Kidney capillary endothelial cell (primary cell): Measurements from ENCODE around the gene HIVEP3.

Source experiments
- DNase-seq: peaks from one replicate; pipeline ENCODE4 v3.0.0-alpha.2; 2018; ENCODE audit warnings: low spot score

The HIVEP3 gene

DNA sequence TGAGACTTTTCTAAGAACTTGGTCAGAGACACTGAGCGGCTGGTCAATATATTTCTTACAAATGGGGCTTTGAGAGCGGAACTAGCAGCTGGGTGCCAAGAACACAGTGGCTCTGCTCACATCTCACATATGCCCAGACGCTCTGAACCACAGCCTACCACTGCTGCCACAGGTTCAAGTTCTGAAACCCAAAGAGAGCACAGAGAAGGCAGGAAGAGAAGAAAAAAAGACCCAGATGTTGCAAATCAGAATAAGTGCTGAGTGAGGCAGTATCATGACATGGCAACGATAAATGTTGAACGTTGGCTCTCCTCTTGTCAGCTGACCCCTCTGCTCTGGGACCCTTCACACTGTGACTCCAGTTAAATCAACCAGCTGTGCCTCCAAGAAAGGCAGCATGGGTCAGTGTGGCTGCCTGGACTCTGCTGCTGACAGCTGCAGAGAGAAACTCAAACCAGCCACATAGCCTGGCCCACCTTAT is 26.4 kb downstream of the HIVEP3 start:
- no peak for DNase-seq

DNA sequence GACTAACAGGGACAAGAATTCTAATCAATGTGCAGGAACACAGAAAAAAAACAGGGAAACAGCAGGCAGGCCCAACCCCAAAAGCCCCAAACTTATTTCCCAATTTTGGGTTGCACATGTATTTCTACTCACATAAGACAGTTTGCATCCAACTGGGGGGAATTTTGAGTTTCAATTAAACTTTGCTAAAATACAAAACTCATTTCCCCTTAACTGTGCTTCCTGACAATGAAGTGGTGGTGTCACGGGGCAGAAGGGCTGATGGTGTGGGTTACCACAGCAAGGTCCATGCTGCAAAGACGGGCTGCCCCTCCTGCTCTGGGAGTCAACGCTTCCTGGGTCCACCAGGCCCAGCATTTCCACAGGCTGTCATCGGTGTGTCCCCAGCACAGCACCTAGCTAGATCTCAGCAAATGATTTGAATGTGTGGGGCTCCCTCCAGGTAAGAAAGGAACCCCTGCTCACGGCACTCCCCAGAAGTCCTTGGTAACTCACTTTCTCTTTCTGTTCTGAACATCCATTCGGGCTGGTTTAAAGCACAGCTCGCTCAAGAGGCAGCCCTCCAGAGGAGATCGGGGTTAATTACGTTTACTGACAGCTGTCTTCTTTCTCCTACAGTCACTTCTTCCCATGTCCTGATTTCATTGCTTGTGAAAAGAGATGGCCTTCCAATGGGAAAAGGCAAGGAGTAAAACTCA is 27.4 kb downstream of the HIVEP3 start:
- DNase-seq = no peak

DNA sequence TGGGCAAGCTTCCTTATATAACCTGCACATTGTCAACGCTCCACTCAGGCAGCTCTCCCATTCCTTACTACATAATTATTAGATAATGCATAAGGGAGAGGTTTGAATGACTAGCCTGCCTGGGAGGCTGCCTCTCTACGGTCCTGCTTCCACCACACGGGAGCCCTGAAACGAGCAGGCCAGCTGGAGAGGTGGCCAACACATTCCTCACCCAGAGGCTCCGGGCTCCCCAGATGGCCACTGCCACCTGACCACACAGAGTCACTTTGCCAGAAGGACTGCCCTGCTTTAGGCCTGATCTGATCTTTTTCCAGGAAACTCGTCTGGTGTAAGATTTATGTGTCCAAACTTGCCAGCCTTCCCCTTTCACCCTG is 27.9 kb downstream of the HIVEP3 start:
- DNase-seq = no peak

DNA sequence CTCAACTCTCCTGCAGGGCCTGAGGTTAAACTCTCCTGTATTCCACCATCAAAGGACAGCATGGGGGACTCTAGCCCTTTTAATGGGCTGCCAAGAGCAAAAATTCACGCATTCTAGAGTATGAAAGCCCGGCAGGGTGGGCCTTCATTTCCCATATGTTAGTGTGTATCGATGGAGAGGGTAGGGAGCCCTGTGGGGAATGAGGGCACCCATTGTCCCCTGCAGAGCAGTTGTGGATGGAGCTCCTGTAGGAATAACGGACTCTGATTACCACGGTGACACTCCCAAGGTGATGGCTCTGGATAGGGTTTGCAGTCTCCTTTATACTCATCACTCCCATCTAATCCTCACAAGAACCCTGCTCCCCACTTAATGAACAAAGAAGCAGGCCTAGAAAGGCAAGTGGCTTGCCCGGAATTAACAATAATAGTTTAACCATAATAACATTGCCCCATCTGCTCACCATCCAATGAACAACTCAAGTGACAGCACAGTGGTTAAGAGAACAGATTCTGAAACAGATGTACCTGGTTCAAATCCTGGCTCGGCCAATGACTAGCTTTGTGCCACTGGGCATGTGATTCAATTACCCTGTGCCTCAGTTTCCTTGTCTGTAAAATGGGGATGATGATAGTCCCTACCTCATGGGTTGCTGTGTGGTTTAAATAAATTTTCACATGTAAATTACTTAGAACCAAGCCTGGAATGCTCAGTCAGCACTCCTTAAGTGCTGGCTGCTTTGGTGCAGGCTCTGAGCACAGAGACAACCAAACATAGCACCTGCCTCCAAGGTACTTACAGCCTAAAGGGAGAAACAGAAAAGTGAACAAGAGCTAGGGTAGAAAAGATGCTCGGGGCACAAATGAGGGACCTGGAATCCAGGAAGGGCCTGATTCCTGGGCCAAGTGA is 29.0 kb downstream of the HIVEP3 start:
- DNase-seq = no peak

DNA sequence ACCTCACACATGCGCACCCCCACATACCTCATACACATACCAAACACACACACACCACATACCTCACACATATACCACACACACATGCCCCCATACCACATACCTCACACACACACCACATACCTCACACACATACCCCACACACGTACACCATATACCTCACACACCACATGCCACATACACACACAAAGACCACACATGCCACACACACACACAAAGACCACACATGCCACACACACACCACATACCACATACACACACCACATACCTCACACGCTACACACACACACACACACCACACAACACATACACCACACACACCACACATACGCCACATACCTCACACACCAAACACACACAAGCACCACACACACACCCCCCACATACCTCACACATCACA is 30.0 kb downstream of the HIVEP3 start:
- no peak for DNase-seq

DNA sequence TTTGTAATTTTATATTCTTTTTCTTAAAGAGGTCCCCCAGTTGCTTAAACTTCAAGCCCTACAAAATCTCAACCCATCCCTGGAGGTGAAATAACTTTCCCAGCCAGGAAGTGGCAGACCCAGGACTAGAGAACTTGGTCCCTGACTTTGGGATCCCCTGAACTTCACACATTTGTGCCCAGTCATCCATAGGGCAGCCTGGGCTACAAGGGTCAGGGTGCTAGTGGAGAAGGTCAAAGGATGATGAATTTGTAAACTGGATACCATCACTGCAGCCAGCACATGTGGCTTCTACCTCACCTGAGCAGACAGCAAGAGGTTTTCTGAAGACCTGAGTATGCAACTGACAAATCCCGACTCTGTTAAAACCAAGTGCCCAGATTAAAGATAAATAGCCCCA is 31.4 kb downstream of the HIVEP3 start:
- no peak for DNase-seq

DNA sequence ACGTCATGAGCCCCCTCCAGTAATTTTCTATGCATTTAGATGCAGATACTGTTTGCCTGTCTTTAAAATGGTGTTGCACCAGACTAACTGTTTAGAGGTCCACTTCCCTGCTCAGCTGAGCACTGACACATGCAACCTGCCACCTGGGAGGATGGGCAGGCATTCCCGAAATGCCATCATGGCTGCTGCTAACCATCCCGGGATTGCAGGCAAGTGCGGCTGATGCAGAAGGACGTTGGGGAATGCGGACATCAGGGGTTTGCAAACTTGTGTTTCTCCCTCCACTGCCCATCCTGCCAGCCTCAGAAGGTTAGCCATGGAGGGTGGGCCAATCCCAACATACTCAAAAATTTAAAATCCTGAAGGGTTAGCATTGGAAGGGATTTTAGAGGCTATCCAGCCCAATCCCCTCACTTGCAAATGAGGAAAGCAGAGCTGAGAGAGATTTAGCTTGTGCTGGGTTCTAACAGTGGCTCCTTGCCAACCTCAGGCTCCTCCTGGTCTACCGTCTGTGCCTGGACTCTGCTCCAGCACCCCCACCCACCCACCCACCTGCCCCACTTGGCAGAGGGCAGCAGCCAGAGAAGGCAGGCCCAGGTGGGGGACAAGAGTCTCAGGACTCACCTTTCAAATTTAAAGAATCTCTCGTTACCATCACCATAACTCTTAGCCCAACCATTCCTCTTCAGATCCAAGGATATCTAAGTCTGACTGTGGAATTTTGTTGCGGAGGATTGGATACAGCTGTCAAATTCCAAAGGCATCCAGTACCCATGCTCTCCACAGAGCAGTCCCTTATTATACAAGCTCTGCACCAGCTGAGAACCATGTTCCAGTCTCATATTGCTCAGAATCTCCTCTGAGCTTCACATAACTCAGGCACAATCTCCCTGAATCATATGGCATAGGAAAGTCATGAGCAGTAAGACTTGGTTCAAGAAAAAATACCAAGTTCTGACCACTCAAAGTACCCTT is 34.2 kb downstream of the HIVEP3 start:
- no peak for DNase-seq

DNA sequence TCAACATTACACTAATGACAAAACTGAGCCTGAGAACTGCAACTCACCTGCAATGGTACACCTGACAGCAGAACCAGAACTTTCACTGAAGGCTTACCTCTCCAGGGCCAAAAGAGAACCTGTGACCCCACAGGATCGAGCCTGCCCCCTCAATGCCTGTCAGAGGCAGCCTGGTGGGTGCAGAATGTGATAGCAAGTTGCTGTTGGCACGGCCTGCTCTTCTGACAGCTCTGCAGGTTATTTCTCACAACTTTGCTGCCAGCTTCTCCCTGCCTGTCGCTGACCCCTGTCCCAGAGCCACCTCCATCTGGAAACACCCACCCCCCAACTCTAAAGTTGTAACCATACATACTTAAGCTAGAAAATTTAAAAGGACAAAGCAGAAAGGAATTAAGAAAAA is 35.2 kb downstream of the HIVEP3 start:
- DNase-seq = no peak

DNA sequence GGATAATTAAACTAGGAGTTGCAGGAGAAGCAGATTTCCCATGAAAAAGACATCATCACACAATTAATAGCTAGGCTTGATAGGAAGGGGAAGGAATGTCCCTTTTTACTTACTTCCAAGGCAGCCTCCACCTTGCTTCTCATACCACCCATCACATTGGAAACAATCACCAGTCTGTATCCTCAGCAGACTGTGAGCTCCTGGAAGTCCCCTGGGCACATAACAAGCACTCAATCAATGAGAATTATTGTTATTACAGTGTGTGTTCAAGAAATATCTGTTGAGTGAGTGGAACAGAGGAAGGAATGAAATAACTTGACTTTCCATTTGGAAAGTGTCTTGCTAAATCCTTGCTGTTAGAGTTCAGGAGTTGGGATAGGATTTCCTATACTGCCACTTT is 36.2 kb downstream of the HIVEP3 start:
- no peak for DNase-seq

DNA sequence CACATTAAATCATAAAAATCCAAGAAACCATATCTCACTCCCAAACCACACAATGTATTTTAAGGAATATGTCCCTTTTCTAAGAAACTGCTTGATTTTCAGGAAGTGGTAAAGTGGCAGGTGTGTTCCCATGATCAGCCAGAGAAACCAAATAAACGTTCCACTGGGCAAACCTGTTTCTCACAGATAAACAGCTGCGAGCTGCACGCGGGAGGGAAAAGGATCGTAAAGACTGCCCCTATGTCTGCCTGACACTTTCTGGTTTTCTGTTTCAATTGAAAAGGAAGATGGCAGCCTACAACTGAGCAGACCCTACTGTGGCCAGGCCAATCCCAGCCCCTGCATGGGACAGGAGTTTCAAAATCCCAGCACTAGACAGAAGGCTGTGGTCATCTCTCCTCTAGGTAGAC is 36.6 kb downstream of the HIVEP3 start:
- DNase-seq = no peak

DNA sequence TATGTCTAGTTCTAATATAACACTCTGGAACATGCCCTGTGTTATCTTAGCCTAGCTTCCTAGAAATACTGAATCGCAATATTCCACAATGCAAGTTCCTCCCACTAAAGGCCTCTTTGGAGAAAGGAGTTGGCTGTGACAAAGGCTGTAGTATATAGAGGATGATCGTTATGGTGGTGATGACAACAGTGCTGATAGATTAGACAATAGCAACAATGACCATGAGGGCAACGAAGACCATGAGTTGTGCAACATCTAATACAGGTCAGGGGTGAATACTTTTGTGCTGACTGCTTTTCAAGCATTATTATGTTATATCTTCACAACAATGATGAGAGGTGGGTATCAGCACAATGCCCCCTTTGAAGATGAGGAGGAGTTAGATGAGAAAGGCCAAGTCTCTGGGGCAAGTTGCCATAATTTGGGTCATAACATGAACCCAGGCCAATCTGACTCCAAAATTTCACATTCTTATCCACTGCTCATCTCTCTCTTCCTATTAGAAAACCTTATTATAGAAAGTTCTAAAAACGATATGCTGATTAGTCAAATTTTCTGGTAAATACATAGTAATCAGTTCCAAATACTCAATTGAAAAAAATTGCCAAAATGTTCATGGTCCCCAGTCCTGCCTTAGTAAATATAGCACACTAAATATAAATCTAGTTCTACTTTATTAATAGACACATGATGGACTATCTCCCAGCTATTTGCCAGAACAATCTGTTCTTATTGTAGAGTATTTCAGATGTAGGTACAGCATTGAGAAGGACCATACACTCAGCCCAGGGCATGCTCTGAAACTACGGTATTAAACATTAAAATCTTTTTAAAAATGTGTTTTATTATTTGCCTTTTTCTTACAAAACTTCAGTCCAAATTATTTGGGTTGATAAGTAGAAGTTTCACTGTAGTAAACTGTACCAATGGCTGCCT is 37.5 kb downstream of the HIVEP3 start:
- no peak for DNase-seq

DNA sequence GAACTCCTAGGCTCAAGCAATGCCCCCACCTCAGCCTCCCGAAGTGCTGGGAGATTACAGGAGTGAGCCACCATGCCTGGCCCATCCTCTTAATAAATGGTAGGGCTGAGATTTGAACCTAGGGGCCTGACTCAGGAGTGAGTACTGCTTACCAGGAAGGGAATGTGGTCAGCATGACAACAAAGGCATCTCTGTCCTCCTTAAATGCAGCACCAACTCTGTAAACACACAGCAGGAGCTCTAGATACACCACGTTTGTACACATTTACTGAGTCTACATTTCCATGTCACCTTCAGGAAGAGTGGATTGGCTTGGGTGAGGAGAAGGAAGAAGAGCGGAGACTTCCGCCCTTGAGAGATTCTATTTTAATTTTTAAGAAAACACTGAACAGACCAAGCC is 38.5 kb downstream of the HIVEP3 start:
- no peak for DNase-seq

DNA sequence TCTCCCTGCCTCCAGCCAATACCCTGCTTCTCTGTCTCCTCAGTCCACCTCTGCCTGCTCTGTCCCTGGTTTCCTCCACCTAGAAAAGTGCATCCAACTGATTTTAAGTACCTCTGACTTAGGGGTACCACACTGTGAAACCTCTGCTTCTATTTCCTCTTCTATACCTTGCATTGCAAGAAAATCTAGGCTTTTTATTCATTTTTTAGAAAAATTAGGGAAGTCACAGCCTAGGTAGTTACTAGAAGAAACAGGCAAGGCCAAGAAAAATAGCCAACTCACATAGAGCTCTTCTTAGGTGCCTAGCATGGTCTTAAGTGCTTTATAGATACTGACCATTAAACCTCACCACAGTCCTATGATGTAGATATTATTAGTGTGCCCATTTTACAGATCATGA is 39.1 kb downstream of the HIVEP3 start:
- DNase-seq = no peak

DNA sequence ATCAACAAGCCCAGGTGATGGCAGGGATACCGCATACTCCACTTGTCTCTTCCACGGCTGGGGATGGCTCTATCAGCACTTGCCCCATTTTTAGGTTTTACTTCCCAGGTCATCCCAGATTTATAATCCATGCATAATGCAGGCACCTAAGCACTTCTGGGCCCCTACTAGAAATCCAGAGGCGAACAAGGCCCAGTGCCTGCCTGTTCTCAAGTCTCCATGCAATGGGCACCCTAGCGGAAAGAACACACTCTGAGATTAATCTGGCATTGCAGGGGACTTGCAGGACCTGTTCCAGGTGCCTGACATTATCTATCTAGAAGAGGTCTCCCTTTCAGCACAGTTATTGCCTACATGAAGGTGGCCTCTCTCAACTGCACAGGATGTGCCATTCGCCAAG is 39.8 kb downstream of the HIVEP3 start:
- no peak for DNase-seq

DNA sequence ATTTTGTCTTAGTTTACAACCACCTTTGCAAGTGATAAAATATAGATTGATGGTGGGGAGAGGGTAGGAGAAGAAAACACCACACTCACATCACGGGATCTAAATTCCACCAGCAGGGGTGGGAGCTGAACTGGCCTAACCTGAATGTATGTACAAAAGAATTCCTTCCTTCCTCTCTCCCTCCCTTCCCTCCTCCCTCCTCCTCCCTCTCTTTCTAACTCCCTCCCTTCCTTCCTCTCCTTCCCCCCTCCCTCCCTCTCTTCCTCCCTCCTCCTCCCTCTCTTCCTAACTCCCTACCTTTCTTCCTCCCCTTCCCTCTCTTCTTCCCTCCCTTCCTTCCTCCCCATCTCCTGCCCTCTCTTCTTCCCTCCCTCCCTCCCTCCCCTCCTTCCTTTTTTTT is 40.2 kb downstream of the HIVEP3 start:
- no peak for DNase-seq

DNA sequence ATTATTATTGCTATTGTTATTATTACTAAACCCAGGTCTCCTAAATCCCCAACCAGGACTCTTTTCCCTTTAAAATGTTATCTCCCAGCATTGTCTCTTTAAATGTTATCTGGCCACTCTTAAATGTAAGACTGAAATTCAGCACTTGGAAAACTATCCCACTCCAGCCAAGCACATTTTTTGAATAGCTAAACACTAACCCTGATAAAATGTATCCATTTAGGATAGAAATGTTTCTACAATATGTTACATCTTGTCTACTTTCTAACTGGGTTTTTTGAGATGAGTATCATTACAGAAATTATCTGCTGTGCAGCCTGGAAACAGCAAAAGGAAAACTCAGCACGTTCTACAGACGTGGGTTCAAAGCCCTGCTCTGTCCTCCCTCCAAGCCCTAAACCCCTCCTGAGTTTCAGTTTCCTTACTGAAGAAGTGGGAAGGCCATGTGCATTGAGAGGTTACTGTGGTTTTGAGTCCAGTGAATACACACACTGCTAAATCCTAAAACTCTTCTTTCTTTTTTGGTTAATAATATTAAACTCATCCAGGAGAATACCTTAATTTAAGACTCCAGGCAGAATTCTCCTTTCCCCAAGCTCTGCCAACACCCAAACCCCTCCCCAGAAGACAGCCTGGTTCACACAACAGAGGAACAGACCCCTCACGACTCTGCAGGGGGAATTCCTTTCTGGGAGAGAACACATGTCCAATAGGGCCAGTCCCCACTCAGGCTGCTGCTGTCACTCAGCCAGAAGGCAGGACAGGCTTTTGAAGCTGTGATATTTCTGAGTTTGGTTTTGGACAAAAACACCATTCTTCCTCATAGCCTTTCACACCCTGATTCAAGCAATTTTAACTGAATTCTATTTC is 41.9 kb downstream of the HIVEP3 start:
- no peak for DNase-seq

DNA sequence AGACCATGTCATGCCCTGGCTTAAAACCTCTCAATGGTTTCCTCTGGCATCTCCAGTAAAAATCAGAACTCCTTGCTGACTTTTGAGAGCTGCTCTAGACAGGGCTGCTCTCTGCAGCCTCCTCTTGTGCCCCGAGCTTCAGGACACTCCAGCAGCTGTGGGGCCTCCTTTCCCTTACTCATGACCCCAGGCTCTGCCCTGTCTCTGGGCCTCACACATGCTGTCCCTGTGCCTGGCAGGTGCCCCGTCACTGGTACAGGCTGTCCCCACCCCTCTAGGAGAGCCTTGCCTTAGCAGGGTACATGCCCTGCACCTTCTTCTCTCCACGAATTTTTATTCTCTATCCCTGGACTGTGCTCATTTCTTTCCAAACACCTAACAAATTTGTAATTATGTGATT is 43.2 kb downstream of the HIVEP3 start:
- DNase-seq = no peak

DNA sequence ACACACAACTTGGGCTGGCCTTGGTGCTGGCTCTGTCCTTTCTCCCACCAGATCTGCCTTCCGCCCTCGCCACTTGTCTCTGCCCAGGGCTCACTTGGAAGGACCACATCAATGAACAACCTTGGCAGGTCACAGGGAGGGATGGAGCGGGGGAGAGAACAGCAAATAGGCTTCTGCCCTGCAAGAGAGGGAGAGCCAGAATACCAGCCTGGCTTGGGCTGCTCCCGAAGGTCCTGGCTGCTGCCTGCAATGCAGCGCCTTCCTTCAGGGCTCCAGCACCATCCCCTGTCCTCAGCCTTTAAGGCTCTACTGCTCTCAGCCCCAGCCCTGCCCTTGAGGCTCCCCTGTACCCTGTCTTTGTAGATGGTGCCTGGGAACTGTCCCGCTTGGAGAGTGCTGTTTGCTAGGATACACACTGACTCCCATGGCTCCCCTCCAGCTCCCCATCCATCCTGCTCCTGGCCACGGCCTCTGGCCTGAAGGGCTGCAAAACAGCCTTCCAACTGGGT is 43.8 kb downstream of the HIVEP3 start:
- DNase-seq = no peak

DNA sequence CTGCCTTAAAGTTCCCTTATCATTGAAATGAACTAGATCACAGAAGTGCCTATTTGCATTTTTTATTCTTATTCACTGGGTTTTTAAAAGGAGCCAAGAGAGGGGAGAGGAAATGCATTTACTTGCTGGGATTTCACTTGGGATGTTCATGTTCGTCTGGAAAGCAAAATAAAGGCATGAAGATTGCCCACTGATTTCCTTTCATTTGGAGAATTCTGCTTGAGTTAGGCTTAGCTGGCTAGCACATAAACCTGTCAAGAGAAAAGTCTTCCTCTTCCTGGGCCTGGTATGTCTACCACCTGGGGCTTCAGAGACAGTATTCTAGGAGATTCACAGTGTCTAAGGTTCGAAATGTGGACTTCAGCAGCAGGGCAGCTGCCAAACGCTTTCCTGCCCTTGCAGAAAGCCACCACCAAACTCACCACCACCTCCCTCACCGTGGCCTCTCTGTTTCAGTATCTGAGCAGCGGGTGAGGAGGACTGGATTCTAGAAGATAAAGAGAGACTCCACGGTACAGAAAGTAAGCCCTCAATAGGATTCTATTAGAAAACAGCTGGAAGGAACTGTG is 44.5 kb downstream of the HIVEP3 start:
- no peak for DNase-seq

DNA sequence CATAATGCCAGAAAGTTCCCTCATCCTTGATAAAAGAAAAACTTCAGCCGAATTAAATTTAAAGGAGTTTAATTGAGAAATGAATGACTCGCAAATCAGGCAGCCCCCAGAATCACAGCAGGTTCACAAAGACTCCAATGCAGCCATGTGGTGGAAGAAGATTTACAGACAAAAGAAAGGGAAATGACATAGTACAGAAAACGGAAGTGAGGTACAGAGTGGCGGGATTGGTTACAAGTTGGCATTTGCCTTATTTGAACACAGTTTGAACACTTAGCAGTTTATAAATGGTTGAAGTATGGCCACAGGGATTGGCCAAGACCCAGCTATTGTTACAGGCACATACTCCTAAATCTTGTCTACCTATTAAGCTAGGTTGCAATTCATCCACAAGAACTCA is 46.6 kb downstream of the HIVEP3 start:
- no peak for DNase-seq
